AG09309 (cell line): ENCODE data around the gene MTOR.

Experiments
- DNase-seq: peaks from one replicate; pipeline ENCODE4 v3.0.0-alpha.2; 2010; ENCODE audit warnings: low read depth
- H3K4me3 ChIP-seq: 2 replicates; pipeline ENCODE4 v1.5.1; 2011; ENCODE audit warnings: mild to moderate bottlenecking, low read depth, low read length, moderate library complexity; ENCODE audit not compliant: control insufficient read depth
- TF ChIP-seq, protein P1 (sequence below): IDR thresholded peaks from 2 replicates; pipeline ENCODE4 v1.5.1; 2011; ENCODE audit warnings: mild to moderate bottlenecking, low read depth, low read length, inconsistent platforms; ENCODE audit not compliant: insufficient read depth, control insufficient read depth; ENCODE audit errors: missing control alignments

The MTOR gene

DNA sequence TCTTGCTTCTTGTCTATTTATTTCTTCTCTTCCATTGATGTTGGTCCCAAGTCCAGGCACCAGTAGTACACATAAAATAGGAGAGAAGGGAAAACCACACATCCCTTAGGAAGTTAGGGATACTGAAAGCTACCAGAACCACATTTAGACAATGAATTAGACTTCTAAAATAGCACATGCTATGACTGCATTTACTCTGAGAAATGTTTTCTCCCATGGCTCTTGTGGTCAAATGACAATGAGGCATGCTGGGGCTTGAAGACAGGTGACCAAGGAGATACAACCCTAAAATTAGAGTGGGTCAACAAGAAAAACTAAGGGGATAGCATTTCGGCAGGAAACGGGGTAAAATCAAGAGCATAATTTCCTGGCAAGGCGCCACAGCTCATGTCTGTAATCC, 17.1 kb downstream of the MTOR start:
- DNase-seq: no peak
- H3K4me3 ChIP-seq: no peak overlapping the region
- TF ChIP-seq, protein P1, sequence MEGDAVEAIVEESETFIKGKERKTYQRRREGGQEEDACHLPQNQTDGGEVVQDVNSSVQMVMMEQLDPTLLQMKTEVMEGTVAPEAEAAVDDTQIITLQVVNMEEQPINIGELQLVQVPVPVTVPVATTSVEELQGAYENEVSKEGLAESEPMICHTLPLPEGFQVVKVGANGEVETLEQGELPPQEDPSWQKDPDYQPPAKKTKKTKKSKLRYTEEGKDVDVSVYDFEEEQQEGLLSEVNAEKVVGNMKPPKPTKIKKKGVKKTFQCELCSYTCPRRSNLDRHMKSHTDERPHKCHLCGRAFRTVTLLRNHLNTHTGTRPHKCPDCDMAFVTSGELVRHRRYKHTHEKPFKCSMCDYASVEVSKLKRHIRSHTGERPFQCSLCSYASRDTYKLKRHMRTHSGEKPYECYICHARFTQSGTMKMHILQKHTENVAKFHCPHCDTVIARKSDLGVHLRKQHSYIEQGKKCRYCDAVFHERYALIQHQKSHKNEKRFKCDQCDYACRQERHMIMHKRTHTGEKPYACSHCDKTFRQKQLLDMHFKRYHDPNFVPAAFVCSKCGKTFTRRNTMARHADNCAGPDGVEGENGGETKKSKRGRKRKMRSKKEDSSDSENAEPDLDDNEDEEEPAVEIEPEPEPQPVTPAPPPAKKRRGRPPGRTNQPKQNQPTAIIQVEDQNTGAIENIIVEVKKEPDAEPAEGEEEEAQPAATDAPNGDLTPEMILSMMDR: no peak

DNA sequence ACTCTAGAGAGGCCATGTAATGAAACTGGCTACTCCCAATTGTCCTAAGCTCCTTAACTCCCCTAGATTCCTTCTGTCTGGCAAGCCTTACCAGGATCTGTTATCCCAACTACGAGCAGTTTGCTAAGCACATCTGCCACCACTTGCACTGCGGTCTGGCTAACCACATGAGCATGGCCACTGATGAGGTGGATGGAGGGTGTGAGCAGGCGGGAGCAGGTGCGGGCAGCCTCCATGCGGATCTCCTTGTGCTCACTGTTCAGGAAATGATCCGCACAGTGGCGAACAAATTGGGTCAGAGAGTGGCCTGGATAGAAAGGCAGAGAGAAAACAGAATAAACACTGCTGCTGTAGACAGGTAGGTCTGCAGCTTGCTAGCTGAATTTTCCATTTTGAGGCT, 24.0 kb downstream of the MTOR start:
- H3K4me3 ChIP-seq: no peak overlapping the region
- DNase-seq: no peak
- TF ChIP-seq, protein P1: no peak

DNA sequence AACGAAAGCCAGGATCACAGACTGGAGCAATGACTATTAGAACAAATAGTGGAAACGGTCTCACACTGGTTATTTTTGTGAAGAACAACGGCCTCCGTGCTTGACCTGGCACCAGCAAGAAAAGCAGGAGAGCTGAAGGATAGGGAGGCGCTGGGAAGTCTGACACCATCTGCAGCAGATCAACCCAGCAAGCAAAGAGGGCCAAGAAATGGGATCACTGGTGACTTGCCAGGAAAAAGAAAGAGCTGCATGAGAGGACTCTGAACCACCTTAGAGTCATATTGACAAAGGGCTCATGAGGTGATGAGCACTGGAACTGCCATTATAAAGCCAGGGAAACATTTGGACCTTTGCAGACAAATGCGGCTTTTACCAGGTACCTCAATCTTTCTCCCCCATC, 25.0 kb downstream of the MTOR start:
- H3K4me3 ChIP-seq: no peak overlapping the region
- TF ChIP-seq, protein P1: no peak
- DNase-seq: no peak

DNA sequence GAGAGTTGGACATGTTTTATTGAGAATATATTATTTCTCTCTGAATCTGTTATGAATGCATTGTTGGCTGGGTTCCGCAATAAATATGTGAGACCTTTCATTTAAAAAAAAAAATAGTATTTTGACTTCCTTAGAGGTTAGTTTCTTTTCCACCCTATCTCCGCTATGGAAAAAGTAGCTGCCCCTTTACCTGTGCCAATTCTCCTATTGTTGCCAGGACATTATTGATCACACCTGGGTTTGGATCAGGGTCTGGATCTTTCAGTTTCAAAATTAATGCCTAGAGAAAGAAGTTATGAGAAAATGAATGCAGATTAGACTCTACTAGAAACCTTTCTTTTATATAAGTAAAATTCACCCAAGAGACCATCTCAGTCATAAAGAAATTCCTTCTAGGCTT, 29.1 kb downstream of the MTOR start:
- no peak for DNase-seq
- H3K4me3 ChIP-seq: no peak overlapping the region
- TF ChIP-seq, protein P1: no peak

DNA sequence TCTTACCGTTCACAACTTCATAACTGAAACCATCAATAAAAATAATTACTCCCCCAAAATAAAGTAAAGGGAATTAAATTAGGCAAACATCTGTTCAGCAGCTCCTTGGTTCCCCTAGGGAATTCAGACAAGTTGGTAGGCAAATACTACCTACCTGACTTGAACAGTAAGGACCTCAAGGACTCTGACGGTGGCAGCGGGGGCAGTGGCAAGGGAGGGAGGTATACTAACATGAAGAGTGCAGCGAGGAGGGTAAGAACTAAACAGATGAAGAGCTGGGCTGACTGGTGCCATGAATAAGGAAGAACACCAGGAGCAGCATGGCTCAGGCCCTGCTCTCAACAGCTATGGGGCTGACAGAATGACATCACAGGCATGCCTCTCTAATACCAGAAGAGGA, 33.1 kb downstream of the MTOR start:
- TF ChIP-seq, protein P1: no peak
- H3K4me3 ChIP-seq: no peak overlapping the region
- no peak for DNase-seq

DNA sequence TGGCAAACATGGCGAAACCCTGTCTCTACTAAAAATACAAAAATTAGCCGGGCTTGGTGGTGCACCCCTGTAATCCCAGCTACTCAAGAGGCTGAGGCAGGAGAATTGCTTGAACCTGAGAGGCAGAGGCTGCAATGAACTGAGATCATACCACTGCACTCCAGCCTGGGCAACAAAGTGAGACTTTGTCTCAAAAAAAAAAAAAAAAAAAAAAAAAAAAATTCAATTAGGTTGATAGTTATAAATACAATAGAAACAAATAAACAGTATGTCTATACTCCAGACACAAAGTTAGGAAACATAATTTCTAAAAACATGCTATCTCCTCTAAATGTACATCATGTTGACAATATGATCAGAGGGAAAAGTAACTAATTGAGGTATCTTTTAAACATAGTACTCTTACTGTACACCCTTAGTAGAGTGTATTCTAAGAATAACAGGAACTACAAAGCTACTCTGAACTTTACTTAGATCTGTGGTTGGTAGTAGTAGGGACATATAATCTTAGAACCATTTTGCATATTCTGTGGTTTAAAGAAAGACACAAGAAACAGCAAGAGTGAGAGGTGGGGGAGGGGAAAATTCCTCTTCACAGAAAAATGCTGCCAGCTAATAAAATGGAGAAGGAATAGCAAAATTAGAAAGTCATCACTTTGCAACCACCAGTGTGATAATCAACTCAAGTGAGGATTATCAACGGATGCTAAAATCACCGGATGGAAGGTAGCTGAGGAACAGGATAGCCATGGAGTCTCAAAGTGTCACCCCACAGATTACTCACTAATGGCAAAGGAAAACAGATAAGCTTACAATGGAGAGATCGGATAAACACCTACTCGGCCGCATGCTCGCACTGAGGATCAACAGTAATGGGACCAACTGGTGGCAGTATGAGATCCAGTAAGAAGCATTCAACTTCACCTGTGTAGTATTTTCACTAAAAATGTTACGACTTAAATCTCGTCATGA, 35.0 kb downstream of the MTOR start:
- no peak overlapping the region for H3K4me3 ChIP-seq
- TF ChIP-seq, protein P1: no peak

More for the DNA sequence above, 35.0 kb downstream of the MTOR start:
- no peak for DNase-seq
